ENCODE results near the gene CEP76. TPM values are rescaled to one million over a fixed set of nuclear protein-coding genes. Genes with fewer than 3 reads are reported as not detected.

Gene CEP76
- total and polyA plus RNA-seq, 2 donors (not counting 1 experiment from before 2014, with no cell fraction given): 5.3 to 10.0 TPM

- POLR2A ChIA-PET: no interaction called here
- Histone ChIP-seq H3K4me3 (ENCODE audit: control extremely low read depth in 1 of 5, extremely low read depth in 1 of 5, insufficient read depth in 1 of 5, low read depth in 2 of 5, low read length in 4 of 5) (no peak overlapping the region), H4K20me1 (ENCODE audit: control insufficient read depth, insufficient read depth, low read length, poor library complexity, severe bottlenecking) (no peaks in the 10 kb centered on the region), H3K27me3 (replicated peaks in 1 of 4; ENCODE audit: control extremely low read depth in 1 of 4, control insufficient read depth in 3 of 4, insufficient read depth in 4 of 4, low read length in 3 of 4) (no peaks in the 10 kb centered on the region), H2AFZ (ENCODE audit: insufficient read depth, low read depth, low read length, poor library complexity, severe bottlenecking) (no peak overlapping the region), H3K36me3 (replicated peaks in 1 of 2; ENCODE audit: control extremely low read depth in 1 of 2, control insufficient read depth in 1 of 2, extremely low read depth in 1 of 2, insufficient read depth in 2 of 2, low read length in 1 of 2) (peaks cover 0 to 3% of the 10 kb centered on the region in 2 experiments), H3K9me3 (ENCODE audit: control extremely low read depth in 1 of 3, control insufficient read depth in 2 of 3, insufficient read depth in 1 of 3, low read length in 2 of 3) (no peaks in the 10 kb centered on the region), H3K79me2 (ENCODE audit: control insufficient read depth, insufficient read depth, low read length) (no peaks in the 10 kb centered on the region), H3K9ac (ENCODE audit: low read length) (no peak overlapping the region), H3K4me1 (ENCODE audit: control insufficient read depth in 2 of 2, insufficient read depth in 2 of 2, low read length in 2 of 2) (no peaks in the 10 kb centered on the region), H3K4me2 (replicated peaks; ENCODE audit: low read depth, low read length, poor library complexity, severe bottlenecking) (no peak overlapping the region), H3K27ac (ENCODE audit: low read length in 2 of 2) (no peak overlapping the region)
- Mint-ChIP-seq H3K27me3 (no peaks in the 10 kb centered on the region), H3K4me1 (no peaks in the 10 kb centered on the region), H3K9me3 (ENCODE audit: insufficient read depth) (no peaks in the 10 kb centered on the region), H3K27ac (no peak overlapping the region), H3K4me3 (no peak overlapping the region)
- TF ChIP-seq CTCF (IDR thresholded peaks at IDR 0.05) (no peak), EZH2 (IDR thresholded peaks at IDR 0.05; ENCODE audit: borderline replicate concordance, insufficient read depth, low read depth, low read length, poor library complexity, severe bottlenecking) (no peak)
- ATAC-seq (ENCODE audit: low read depth) (no peak), DNase-seq (no peak)
- intact Hi-C loops (cut with micrococcal nuclease): no loop called here
- WGBS (ENCODE audit: insufficient coverage): no CpG with 5 or more reads among the region's 3 CpGs
- CTCF ChIA-PET: no interaction called here
Observed at GRCh38 chr18:12686100-12686499, 16.4 kb downstream of the CEP76 start.

GRCh38 chr18:12679183-12679786 lies 23.2 kb downstream of the CEP76 start:
- H3K9ac ChIP-seq (ENCODE audit: low read length): no peak overlapping the region
- no peaks in the 10 kb centered on the region for H3K27me3 Mint-ChIP-seq

More at GRCh38 chr18:12679183-12679786, 23.2 kb downstream of the CEP76 start:
- ATAC-seq (ENCODE audit: low read depth) (no peak), DNase-seq (no peak)
- ChIA-PET CTCF (no interaction called here), POLR2A (no interaction called here)
- Histone ChIP-seq H3K4me3 (ENCODE audit: control extremely low read depth in 1 of 5, extremely low read depth in 1 of 5, insufficient read depth in 1 of 5, low read depth in 2 of 5, low read length in 4 of 5) (no peak overlapping the region), H3K4me2 (replicated peaks; ENCODE audit: low read depth, low read length, poor library complexity, severe bottlenecking) (no peak overlapping the region), H3K27ac (ENCODE audit: low read length in 2 of 2) (no peak overlapping the region), H3K4me1 (ENCODE audit: control insufficient read depth in 2 of 2, insufficient read depth in 2 of 2, low read length in 2 of 2) (no peaks in the 10 kb centered on the region), H2AFZ (ENCODE audit: insufficient read depth, low read depth, low read length, poor library complexity, severe bottlenecking) (no peak overlapping the region), H3K36me3 (replicated peaks in 1 of 2; ENCODE audit: control extremely low read depth in 1 of 2, control insufficient read depth in 1 of 2, extremely low read depth in 1 of 2, insufficient read depth in 2 of 2, low read length in 1 of 2) (peaks cover 0 to 16% of the 10 kb centered on the region in 2 experiments), H3K9me3 (ENCODE audit: control extremely low read depth in 1 of 3, control insufficient read depth in 2 of 3, insufficient read depth in 1 of 3, low read length in 2 of 3) (no peaks in the 10 kb centered on the region), H3K27me3 (replicated peaks in 1 of 4; ENCODE audit: control extremely low read depth in 1 of 4, control insufficient read depth in 3 of 4, insufficient read depth in 4 of 4, low read length in 3 of 4) (no peaks in the 10 kb centered on the region), H3K79me2 (ENCODE audit: control insufficient read depth, insufficient read depth, low read length) (no peaks in the 10 kb centered on the region), H4K20me1 (ENCODE audit: control insufficient read depth, insufficient read depth, low read length, poor library complexity, severe bottlenecking) (no peaks in the 10 kb centered on the region)
- WGBS (ENCODE audit: insufficient coverage): 28% methylated on average over 6 of the region's 8 CpGs
- H3K27ac Mint-ChIP-seq: no peak overlapping the region
- no peaks in the 10 kb centered on the region for H3K4me1 Mint-ChIP-seq
- intact Hi-C loops (cut with micrococcal nuclease): no loop called here
- H3K9me3 Mint-ChIP-seq (ENCODE audit: insufficient read depth): no peaks in the 10 kb centered on the region
- no peak overlapping the region for H3K4me3 Mint-ChIP-seq
- no peak for TF ChIP-seq EZH2 (IDR thresholded peaks at IDR 0.05; ENCODE audit: borderline replicate concordance, insufficient read depth, low read depth, low read length, poor library complexity, severe bottlenecking)
- TF ChIP-seq CTCF (IDR thresholded peaks at IDR 0.05): no peak

All from B cell (primary cell).